ENCODE measurements around the gene PTH2R. TPM values are rescaled to one million over a fixed set of nuclear protein-coding genes. Genes with fewer than 3 reads are reported as not detected.
"Not testable (repeated sequence)": the region's sequence is repeated elsewhere in the genome, so short reads cannot be mapped to it uniquely, and the experiment has no call there.

PTH2R gene
- total RNA-seq, 2 donors from 2014 or later = not detected

- Histone ChIP-seq H3K4me3 (no peak overlapping the region), H3K27ac (no peak overlapping the region), H3K9me3 (no peaks in the 10 kb centered on the region), H3K4me1 (ENCODE audit: control insufficient read depth in 1 of 2, low read depth in 2 of 2) (no peaks in the 10 kb centered on the region), H3K36me3 (no peaks in the 10 kb centered on the region), H3K27me3 (replicated peaks; ENCODE audit: insufficient read depth) (no peaks in the 10 kb centered on the region)
- TF ChIP-seq CTCF (IDR thresholded peaks at IDR 0.05) = no peak
- DNase-seq (ENCODE audit: low spot score) (no peak), ATAC-seq (ENCODE audit: insufficient number of reproducible peaks, low FRiP score, low read depth) (no peak)
Measured at GRCh38 chr2:208493186-208493585, 86.6 kb downstream of the PTH2R start.

- Histone ChIP-seq H3K36me3 (no peaks in the 10 kb centered on the region), H3K27me3 (replicated peaks; ENCODE audit: insufficient read depth) (no peaks in the 10 kb centered on the region), H3K4me1 (ENCODE audit: control insufficient read depth in 1 of 2, low read depth in 2 of 2) (no peaks in the 10 kb centered on the region), H3K27ac (no peak overlapping the region), H3K9me3 (no peaks in the 10 kb centered on the region), H3K4me3 (no peak overlapping the region)
- DNase-seq (ENCODE audit: low spot score) = no peak
- ATAC-seq (ENCODE audit: insufficient number of reproducible peaks, low FRiP score, low read depth) = no peak
- TF ChIP-seq CTCF (IDR thresholded peaks at IDR 0.05) = no peak
Measured at GRCh38 chr2:208496129-208496528, 89.5 kb downstream of the PTH2R start.

- DNase-seq (ENCODE audit: low spot score) = no peak
- H3K27me3 ChIP-seq (replicated peaks; ENCODE audit: insufficient read depth) = no peaks in the 10 kb centered on the region
- no peaks in the 10 kb centered on the region for H3K9me3 ChIP-seq
- no peaks in the 10 kb centered on the region for H3K4me1 ChIP-seq (ENCODE audit: control insufficient read depth in 1 of 2, low read depth in 2 of 2)
- no peak for ATAC-seq (ENCODE audit: insufficient number of reproducible peaks, low FRiP score, low read depth)
- no peak overlapping the region for H3K4me3 ChIP-seq
- no peak for TF ChIP-seq CTCF (IDR thresholded peaks at IDR 0.05)
- H3K36me3 ChIP-seq = no peaks in the 10 kb centered on the region
- H3K27ac ChIP-seq = no peak overlapping the region
Measured at GRCh38 chr2:208501206-208501605, 94.6 kb downstream of the PTH2R start.

- TF ChIP-seq CTCF (IDR thresholded peaks at IDR 0.05) = no peak
- DNase-seq (ENCODE audit: low spot score) (no peak), ATAC-seq (ENCODE audit: insufficient number of reproducible peaks, low FRiP score, low read depth) (no peak)
- Histone ChIP-seq H3K27me3 (replicated peaks; ENCODE audit: insufficient read depth) (no peaks in the 10 kb centered on the region), H3K4me3 (no peak overlapping the region), H3K4me1 (ENCODE audit: control insufficient read depth in 1 of 2, low read depth in 2 of 2) (no peaks in the 10 kb centered on the region), H3K27ac (no peak overlapping the region), H3K36me3 (no peaks in the 10 kb centered on the region), H3K9me3 (no peaks in the 10 kb centered on the region)
Measured at GRCh38 chr2:208502288-208502687, 95.7 kb downstream of the PTH2R start.

GRCh38 chr2:208505365-208505764 lies 98.8 kb downstream of the PTH2R start:
- H3K27me3 ChIP-seq (replicated peaks; ENCODE audit: insufficient read depth); ATAC-seq (ENCODE audit: insufficient number of reproducible peaks, low FRiP score, low read depth); H3K4me1 ChIP-seq (ENCODE audit: control insufficient read depth in 1 of 2, low read depth in 2 of 2); H3K9me3 ChIP-seq; DNase-seq (ENCODE audit: low spot score); H3K36me3 ChIP-seq; H3K4me3 ChIP-seq; H3K27ac ChIP-seq: not testable (repeated sequence)

GRCh38 chr2:208509586-208509985 lies 103.0 kb downstream of the PTH2R start:
- Histone ChIP-seq H3K36me3 (no peaks in the 10 kb centered on the region), H3K9me3 (no peaks in the 10 kb centered on the region), H3K4me1 (ENCODE audit: control insufficient read depth in 1 of 2, low read depth in 2 of 2) (no peaks in the 10 kb centered on the region), H3K4me3 (no peak overlapping the region), H3K27ac (no peak overlapping the region), H3K27me3 (replicated peaks; ENCODE audit: insufficient read depth) (no peaks in the 10 kb centered on the region)
- no peak for ATAC-seq (ENCODE audit: insufficient number of reproducible peaks, low FRiP score, low read depth)
- no peak for TF ChIP-seq CTCF (IDR thresholded peaks at IDR 0.05)
- DNase-seq (ENCODE audit: low spot score) = no peak

All from thoracic aorta (tissue), 2 donors.